IPS DF 6.9 (cell line): ENCODE measurements around the gene FASN.

Experiments
- DNase-seq: peaks from one replicate; pipeline ENCODE4 v3.0.0-alpha.2; 2013; ENCODE audit warnings: low read depth, low spot score
- H3K27ac ChIP-seq: one replicate; pipeline ENCODE4 v1.5.1; 2013; ENCODE audit warnings: low read length, control low read depth
- H3K27me3 ChIP-seq: 2 replicates; pipeline ENCODE4 v1.6.1; 2013; ENCODE audit warnings: mild to moderate bottlenecking, low read length; ENCODE audit not compliant: control insufficient read depth, insufficient read depth
- H3K36me3 ChIP-seq: 2 replicates; pipeline ENCODE4 v1.6.1; 2013; ENCODE audit warnings: low read length; ENCODE audit not compliant: control insufficient read depth, insufficient read depth
- H3K4me1 ChIP-seq: 2 replicates; pipeline ENCODE4 v1.6.1; 2013; ENCODE audit warnings: low read length; ENCODE audit not compliant: control insufficient read depth, insufficient read depth
- H3K4me3 ChIP-seq: 2 replicates; pipeline ENCODE4 v1.5.1; 2013; ENCODE audit warnings: mild to moderate bottlenecking, low read length
- H3K9me3 ChIP-seq: 2 replicates; pipeline ENCODE4 v1.6.1; 2013; ENCODE audit warnings: low read length, inconsistent platforms; ENCODE audit not compliant: control insufficient read depth, insufficient read depth
- WGBS: extraction: QIAGEN DNeasy Blood & Tissue Kit; methylation state at CpG from one replicate; pipeline ENCODE4 v1.1.7; 2013; ENCODE audit warnings: mixed read lengths, missing lambda C conversion rate; ENCODE audit not compliant: insufficient read length, insufficient coverage; 5-methylcytosine and 5-hydroxymethylcytosine counted together

Gene FASN

DNA sequence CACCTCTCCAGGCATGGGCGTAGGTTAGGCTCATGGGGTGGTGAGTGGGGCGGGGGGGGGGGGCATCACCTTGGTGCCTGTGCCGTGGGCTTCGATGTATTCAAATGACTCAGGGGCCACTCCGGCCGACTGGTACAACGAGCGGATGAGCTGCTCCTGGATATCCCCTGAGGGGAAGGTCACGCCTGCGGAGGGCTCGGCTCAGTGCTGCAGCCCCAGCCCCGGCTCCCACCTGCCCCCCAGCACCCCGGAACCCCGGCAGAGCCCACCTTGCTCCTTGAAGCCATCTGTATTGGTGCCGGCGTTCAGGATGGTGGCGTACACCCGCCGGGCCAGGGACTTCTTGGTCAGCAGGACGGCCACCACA, 5.4 kb downstream of the FASN start:
- Histone ChIP-seq H3K9me3 (no peaks in the 10 kb centered on the region), H3K36me3 (peaks cover 80% of the 10 kb centered on the region), H3K4me3 (no peak overlapping the region), H3K27ac (no peak overlapping the region), H3K4me1 (peaks cover 11% of the 10 kb centered on the region), H3K27me3 (no peaks in the 10 kb centered on the region)
- no CpG with 5 or more reads among the region's 20 CpGs for WGBS
- DNase-seq, result no peak

DNA sequence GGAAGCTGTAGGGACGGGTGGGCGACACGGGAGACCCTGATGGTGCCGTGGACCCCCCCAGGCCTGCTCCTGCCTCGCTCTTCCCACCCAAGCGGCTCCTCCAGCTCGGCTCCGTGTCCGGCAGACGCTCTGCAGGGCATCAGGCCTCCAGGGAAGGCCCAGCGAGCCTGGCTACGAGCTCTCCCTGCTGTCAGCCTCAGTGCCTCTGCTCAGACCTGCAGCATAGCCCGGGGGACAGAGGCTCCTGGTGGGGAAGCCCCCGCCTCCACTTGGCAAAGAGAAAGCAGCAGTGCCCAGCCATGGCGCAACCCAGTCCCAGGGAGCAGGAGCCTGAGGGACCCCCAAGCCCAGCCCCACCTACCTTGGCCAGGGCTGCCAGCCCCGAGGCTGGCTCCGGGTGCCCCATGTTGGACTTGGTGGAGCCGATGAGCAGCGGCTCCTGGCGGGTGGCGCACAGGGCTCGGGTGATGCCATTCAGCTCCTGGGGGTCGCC, 5.9 kb downstream of the FASN start:
- peaks cover 85% of the 10 kb centered on the region for H3K36me3 ChIP-seq
- no peak overlapping the region for H3K4me3 ChIP-seq
- H3K27ac ChIP-seq, result no peak overlapping the region
- no peak for DNase-seq
- no CpG with 5 or more reads among the region's 23 CpGs for WGBS
- no peaks in the 10 kb centered on the region for H3K9me3 ChIP-seq
- peaks cover 11% of the 10 kb centered on the region for H3K4me1 ChIP-seq
- no peaks in the 10 kb centered on the region for H3K27me3 ChIP-seq

DNA sequence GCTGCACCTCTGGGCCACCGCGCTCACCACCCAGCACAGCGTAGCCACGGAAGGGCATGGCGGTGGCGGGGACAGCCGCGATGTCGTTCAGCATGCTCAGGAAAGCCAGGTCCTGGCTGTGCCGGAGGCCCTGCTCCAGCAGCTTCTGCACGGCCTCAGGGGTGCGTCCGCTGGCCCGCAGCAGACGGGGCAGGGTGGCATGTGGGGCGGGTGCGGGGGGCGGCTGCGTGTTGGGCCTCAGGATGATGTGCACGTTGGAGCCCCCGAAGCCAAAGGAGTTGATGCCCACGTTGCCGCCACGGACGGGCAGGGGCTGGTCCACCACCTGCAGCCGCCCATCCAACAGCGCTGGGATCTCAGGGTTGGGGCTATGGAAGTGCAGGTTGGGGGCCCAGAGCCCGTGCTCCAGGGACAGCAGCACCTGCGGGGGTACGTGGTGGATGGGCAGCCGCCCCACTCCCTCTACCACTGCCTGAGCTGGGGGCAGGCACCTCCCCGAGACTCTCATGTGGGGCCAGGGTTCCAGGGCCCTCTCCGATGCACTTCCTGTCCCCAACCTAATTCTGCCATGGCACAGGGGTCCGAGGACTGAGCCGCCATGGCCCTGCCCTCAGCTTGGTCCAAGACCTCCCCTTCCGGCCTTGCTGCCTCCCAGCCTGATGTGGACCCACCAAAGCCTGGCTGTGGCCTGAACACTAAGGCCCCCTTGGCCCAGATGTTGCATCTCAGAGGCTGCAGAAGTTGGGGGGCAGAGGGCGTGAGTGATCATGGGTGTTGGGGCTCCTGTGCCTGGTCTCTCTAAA, 6.6 kb downstream of the FASN start:
- no CpG with 5 or more reads among the region's 37 CpGs for WGBS
- H3K9me3 ChIP-seq, result no peaks in the 10 kb centered on the region
- peaks cover 7% of the 10 kb centered on the region; the same call in 1 of the 2 replicates for H3K4me1 ChIP-seq
- no peak overlapping the region for H3K4me3 ChIP-seq
- no peaks in the 10 kb centered on the region for H3K27me3 ChIP-seq
- H3K36me3 ChIP-seq, result peaks cover 91% of the 10 kb centered on the region
- DNase-seq, result no peak
- H3K27ac ChIP-seq, result no peak overlapping the region

DNA sequence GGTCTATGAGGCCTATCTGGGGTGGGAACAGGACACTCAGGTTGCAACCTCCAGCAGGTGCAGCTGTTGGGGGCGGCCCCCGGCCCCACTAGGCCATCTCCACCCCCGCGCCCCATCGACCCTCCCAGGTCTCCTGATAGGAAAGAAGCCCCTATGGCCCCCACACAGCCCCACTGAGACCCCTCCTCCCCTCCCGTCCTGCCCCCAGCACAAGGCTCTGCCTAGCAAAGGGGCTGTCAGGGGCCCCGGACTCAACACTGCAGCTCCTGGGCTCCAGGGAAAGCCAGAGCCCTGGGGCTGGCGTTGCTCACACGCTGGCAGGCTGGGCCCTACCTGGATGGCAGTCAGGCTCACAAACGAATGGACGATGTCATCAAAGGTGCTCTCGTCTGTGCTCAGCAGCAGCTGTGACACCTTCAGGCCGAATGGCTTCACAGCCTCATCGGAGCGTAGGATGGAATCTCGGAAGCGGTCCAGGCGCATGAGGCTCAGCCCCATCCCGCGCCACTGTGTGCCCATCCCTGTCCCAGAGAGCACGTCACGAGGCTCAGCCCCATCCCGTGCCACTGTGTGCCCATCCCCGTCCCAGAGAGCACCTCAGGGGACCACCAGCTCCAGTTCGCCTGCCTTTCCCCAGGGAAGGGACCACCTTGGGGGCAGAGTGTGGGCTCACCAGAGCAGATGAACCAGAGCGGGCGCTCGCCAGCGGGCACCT, 7.3 kb downstream of the FASN start:
- WGBS, result no CpG with 5 or more reads among the region's 29 CpGs

DNA sequence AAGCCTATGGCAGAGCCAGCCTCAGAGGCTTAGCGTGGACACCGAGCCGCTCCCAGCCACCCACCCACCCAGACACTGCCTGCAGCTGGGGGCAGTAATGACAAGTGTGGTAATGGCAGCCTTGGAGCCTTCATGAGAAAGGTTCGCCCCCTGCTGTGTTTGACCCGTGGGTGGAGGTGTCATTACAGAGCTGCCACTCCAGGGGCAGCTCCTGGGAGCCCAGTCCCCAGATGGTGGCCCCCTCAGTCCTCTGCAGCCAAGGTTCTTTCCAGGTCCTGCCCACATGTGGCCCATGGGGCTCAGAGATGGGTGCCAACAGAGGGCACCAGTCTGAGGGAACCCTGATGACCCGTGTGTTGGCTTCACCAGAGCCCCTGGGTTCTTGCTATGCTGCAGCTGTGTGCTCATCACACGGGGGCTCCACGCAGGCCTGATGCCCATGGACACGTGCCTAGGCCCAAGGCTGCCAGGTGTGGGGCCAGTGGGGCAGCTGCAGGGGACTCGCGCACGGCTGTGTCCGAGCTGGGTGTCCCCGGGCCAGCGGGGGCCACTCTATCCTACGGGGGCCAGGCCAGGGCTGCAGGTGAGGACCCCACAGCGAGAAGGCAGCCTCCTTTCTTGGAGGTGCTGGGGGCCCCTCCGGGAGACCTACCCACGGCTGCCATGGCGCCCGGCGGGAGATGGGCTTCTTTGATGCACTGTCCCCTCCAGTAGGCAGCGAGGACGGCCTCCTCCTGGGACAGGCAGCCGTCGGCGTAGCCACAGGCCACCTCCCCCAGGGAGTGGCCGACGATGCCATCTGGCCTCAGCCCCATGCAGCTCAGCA, 8.1 kb downstream of the FASN start:
- WGBS, result no CpG with 5 or more reads among the region's 29 CpGs
- DNase-seq, result no peak
- H3K36me3 ChIP-seq, result peaks cover 95% of the 10 kb centered on the region
- H3K27ac ChIP-seq, result no peak overlapping the region
- H3K27me3 ChIP-seq, result no peaks in the 10 kb centered on the region
- no peaks in the 10 kb centered on the region for H3K4me1 ChIP-seq
- H3K4me3 ChIP-seq, result no peak overlapping the region
- H3K9me3 ChIP-seq, result no peaks in the 10 kb centered on the region

More for the DNA sequence above, 7.3 kb downstream of the FASN start:
- DNase-seq, result no peak
- Histone ChIP-seq H3K27ac (no peak overlapping the region), H3K4me3 (no peak overlapping the region), H3K9me3 (no peaks in the 10 kb centered on the region), H3K36me3 (peaks cover 94% of the 10 kb centered on the region), H3K4me1 (peaks cover 1% of the 10 kb centered on the region; the same call in 1 of the 2 replicates), H3K27me3 (no peaks in the 10 kb centered on the region)

DNA sequence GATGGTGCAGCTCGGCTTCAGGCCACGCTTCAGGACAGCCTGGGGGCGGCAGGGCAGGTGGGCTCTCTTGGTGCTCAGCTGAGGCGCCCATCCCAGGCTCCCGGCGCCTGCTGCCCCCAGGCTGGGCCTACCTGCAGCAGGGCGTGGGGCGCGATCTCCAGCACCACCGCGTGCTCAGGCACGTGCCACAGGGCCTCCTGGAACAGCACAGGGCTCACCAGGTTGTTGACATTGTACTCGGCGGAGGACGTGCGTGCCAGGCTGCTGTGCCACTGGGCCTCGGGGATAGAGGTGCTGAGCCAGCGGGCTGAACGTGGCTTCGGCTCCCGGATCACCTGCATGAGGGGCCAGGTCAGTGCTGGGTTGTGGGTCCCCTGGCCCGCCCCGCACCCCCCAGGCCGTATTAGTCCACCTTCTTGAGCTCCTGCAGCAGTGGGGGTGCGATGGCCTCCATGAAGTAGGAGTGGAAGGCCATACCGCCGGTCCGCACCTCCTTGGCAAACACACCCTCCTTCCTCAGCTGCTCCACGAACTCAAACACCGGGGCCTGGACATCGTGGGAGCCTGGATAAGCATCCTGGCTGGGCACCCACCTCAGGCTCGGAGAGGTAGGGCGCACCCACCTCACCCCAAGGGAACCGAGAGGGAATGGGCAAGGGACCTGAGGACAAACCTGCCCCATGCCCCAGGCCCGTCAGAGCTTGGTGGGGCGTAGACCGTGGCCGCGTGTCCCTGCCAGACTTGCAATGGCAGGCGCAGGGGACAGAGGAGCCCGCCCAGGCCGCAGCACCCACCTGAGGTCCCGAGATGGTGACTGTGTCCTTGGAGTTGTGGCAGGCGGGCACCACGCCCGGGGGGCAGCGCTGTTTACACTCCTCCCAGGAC, 9.0 kb downstream of the FASN start:
- no CpG with 5 or more reads among the region's 47 CpGs for WGBS
- no peaks in the 10 kb centered on the region for H3K4me1 ChIP-seq
- H3K4me3 ChIP-seq, result no peak overlapping the region
- DNase-seq, result no peak
- no peaks in the 10 kb centered on the region for H3K27me3 ChIP-seq
- no peak overlapping the region for H3K27ac ChIP-seq
- H3K36me3 ChIP-seq, result peaks cover 99% of the 10 kb centered on the region
- no peaks in the 10 kb centered on the region for H3K9me3 ChIP-seq

DNA sequence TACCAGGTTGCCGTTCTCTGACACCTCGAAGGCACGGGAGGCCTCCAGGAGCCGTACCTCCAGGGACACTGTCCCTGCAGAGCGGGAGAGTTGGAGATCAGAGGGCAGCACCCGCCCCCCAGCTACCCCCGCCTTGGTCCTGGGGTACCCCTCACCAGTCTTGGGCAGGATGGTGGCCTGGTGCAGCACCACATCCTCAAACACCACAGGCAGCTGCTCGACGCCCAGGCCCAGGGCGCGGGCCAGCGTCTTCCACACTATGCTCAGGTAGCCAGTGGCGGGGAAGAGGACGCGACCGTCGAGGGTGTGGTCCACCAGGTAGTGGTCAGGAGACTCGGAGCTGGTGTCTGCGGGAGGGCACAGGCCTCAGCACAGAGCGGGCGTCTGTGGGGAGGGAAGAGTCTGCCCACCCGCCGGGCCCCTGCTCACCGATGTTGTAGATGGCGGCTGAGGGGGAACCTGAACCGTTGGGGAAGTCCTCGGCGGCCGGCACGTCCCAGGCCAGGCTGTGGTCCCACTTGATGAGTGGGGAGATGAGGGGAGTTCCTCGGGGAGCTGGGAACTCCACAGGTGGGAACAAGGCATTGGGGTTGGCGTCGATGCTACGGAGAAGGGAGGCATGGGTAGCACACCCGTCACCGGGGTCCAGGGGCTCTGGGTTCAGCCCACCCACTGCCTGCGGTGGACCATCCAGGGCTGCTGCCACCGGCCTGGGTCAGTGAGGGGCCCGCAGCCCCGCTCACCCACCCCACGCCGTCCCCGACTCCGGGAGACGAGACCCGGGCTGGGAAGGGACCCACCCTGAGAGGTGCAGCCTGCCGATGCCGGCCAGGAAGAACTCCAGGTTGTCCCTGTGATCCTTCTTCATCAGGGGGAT, 9.8 kb downstream of the FASN start:
- DNase-seq, result no peak
- no peaks in the 10 kb centered on the region for H3K4me1 ChIP-seq
- no peak overlapping the region for H3K27ac ChIP-seq
- H3K9me3 ChIP-seq, result no peaks in the 10 kb centered on the region
- H3K27me3 ChIP-seq, result no peaks in the 10 kb centered on the region
- peaks cover 99% of the 10 kb centered on the region for H3K36me3 ChIP-seq
- no CpG with 5 or more reads among the region's 48 CpGs for WGBS
- H3K4me3 ChIP-seq, result no peak overlapping the region

DNA sequence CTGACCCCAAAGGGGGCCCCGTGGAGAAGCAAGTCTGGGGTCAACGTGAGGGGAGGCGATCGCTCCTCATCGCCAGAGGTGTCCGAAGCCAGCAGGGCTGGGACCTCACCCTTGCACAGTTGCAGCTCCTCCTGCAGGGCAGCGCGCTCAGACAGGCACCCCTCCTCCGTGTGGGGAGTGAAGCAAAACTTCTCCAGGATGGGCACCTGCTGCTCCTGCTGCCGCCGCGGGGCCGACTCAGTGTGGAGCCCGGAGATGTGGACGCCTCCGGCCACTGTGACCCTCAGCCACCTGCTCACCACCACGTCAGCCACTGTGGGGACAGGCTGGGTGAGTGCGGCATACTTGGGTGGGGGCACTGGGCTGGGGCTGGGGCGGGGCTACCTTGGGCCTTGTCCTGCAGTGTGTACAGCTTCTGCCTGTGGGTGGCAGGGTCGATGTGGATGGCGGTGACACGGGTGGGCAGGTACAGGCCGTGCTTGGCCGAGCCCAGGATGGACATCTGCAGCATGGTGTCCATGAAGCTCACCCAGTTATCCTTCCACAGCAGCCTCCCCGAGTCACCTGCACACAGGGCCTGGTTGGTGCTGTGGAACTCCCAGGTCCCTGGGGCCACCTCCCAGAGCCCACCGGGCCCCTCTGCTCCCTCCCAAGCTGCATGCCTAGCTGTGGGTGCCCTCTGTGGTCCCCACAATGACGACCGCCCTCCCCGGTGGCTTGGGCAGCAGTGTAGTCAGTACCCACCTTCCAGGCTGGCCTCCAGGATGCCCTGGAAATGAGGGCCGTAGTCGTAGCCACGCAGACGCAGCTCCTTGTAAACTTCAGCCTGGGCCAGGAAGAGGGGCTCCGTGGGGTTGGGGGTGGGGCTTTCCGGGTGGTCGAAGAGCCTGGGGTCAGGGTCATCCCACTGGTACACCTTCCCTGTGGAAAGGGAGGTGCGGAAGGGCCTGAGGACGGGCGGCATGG, 10.8 kb downstream of the FASN start:
- no CpG with 5 or more reads among the region's 39 CpGs for WGBS
- Histone ChIP-seq H3K27me3 (no peaks in the 10 kb centered on the region), H3K27ac (no peak overlapping the region), H3K9me3 (no peaks in the 10 kb centered on the region), H3K4me3 (no peak overlapping the region), H3K36me3 (peaks cover 99% of the 10 kb centered on the region), H3K4me1 (no peaks in the 10 kb centered on the region)
- DNase-seq, result no peak
